GM19240 (cell line): ENCODE data around the gene CRIM1.

Source experiments
- DNase-seq: peaks from one replicate; pipeline ENCODE4 v3.0.0; 2011; ENCODE audit warnings: low spot score; ENCODE audit not compliant: insufficient read length

Gene CRIM1

DNA sequence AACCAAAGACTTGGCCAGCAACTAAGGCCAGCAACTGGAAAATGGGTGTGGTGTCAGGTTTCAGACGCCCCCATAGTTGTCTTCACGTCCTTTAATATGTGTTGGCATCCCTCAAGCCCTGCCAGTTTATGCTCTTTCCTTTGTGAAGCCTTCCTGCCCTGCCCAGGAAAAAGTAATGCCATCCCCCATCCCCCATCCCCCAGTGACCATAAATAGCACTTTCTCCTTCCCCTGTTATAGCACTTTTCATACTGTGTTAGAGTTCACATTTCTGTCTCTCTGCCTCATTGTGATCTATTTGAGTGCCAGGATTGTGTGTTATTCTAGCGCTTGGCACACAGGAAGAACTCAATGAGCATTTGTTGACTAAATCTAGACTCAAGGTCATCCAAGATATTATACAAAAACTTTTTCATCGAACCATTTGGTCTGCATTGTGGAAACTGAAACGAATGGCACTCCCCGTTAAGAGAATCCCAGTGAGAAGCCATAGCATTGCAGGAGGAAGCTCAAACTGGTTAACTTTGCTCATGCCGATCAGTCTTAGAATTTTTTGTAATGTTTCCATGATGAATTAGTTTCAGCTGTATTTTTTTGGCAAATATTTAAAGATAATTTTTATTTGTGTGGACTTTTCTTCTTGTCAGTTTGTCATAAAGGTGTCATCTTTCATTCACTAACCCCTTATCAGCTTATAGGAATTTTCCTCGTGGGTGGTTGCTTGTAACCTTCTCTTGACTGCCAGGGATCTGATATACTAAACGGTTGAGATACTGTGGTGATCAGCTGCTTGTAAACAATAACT lies 15.7 kb downstream of the CRIM1 start:
- DNase-seq, result no peak

DNA sequence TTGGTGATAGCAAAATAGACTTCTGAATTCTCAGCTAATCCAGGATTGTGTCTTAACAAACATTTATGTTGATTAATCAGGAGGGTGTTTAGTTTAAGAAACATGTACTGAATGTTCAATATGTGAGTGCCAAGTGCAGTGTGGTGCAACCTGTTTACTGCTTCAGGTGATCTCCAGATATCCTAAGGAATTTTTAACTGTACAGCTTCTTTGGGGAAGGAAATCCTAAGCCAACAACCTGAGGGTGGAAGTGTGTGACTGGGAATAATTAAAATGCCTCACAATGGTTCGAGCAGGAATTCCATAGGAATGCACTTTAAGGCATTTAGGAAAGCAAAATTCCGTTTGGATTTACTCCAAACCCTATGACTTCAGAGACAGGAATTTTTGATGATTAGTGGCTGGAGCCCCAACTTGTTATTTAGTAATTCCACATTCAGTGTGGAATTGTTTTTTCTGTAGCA lies 16.4 kb downstream of the CRIM1 start:
- DNase-seq, result no peak

DNA sequence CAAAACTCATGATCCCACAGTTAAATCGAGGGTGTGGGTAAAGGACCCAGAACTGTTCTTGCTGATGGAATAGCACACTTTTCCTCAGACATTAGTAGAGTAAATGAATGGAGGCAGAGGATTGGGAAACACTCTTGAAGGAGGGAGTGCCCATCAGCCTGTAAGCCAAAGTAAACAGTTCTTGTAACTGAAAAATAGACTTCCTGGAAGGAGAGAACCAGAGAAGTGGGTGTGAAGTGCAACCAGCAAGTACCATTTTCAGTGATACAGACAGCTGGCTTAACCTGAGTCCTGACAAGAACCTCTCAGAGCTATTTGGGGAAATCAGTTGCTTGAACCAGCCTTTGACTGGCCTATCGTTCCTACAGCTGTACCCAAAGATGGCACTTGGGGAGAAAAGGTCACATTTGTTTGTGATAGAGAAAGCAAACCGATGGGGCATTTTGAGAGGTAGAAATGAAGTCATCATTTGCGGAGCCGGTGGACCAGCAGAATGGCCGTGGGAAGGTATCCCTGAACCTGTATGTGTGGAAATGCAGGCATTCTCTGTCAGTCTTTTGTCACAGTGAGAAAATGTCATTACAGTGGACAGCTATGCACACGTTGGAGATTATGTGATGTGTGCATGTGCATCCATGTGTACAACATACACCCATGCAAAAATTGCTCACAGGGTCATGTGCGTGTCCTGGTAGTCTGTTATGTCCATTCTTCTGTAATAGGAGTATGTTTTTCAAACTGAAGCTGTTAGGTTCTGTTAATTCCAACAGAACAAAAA lies 17.8 kb downstream of the CRIM1 start:
- no peak for DNase-seq

DNA sequence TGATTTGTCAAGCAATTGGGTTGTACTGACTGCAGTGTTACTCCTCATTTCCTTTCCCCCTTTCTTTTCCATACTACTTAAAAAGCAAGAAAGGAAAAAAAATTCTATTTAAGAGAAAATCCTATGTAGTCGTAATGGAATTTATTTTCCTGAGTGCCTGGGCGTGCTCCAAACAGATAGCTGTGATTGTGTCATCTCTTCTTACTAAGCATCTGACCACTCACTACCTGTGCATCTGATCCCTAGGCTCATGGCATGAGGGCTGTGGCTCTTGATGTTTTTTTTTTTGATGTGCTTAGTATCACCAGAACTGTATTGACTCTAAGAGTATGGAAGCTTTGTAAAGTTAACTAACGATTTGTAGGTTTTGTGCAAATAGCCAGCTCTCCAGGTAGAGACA lies 19.0 kb downstream of the CRIM1 start:
- no peak for DNase-seq

DNA sequence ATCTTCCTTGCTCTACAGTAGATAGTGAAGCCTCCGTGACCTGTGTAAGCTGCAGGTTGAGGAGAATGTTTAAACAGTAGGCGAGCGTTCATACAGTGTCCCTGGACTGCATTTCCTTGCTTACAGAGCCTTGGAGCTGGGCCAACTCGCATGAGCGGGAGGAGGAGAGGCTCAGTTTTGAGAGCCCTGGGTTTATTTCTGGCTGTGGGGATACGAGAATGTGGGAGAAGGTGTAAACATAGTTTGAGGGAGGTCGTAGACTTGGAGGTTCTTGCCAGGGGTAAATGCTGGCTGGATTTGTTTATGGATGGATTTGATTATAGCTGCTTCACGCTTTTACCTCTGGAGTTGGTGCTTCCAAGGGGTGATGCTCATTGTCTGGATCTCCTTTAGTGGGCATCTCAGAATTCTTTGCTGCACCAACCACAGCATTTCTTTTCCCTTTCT lies 20.8 kb downstream of the CRIM1 start:
- no peak for DNase-seq

DNA sequence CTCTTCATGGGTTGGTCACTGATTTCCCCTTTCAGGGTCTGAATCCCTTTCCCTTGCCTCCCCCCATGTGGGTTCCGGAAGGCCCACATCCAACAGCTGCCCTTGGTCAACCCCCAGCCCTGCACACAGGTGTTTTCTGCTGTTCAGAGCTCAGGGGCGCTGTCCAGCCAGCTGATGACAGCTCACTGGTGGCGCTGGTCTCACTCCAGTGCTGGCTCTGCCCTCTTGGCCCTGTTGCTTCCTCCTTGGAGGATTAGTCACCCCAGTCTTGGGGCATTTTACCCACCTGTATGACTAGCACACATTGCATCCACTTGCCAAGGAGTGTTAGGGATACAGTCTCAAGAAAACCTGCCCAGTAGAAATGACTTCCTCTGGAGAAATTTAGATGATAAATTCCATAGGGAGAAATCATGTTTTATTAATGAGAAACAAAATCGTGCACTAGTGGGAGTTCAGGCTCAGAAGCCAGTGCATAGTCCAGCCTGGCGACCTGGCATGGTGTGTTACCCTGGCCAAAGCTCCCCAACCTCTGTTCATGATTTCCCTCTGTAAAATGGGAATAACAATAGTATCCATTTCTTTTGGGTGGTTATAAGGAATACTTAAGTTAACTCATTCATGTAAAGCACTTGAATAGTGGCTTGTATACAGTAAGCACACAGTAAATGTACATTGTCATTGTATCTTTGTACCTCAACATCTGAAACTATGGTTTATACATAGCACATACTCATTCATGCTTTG lies 21.6 kb downstream of the CRIM1 start:
- no peak for DNase-seq

- no peak for DNase-seq
Observed at GRCh38 chr2:36379710-36380448, 24.3 kb downstream of the CRIM1 start.

- no peak for DNase-seq
Observed at GRCh38 chr2:36380624-36381481, 25.3 kb downstream of the CRIM1 start.

DNA sequence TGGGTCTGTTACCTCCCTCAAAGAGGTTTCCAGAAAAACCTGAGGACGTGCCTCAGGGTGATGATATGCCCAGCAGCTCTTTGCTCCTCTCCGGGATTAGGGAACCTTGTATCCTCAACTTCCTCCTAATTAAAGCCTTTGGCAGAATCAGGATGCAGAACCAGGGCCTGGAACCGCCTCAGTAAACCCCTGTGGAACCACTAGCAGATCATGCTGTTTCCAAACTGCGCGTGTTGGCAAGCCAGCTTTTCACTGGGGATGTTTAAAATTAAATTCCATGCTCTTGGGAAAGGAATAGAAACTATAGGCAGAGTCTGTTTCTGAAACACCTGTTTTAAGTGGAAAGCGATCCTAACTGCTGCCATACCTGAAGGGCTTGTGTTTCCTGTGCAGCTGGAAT lies 26.4 kb downstream of the CRIM1 start:
- DNase-seq, result no peak

- no peak for DNase-seq
Observed at GRCh38 chr2:36382472-36382871, 26.9 kb downstream of the CRIM1 start.

DNA sequence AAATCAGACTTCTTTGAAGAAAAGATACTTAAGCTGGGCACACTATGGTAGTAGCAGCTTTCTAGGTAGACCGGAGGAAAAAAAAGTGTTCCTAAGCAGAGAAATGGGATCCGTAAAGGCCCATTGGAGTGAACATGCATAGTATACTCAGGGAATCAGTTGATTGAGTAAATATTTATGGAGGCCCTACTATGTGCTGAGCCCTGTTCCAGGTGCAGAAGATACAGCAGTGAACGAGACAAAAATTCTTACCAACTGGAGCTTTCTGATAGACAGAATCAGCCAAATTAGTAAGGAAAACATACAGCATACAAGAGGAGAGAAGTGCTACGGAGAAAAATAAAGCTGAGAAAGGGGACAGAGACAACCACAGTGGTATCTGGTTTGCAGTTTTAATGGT lies 28.1 kb downstream of the CRIM1 start:
- DNase-seq, result no peak

DNA sequence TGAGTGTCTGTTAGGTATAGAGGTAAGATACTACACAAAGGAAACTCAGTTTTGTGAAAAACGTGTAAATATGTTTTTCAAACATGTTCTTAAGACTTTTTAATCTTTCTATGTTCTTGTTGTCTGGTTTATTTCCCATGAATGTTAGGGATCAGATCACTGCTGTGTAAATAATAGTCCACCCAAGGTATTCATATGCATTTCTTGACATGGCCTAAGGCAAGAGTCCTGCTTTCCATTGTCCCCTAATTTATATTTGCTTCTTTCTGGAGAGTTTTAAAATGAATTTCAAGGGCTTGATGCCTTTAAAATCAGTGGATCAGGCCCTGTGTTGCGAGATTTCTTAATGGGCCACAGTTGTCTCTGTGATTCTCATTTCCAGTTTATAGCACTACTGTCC lies 28.9 kb downstream of the CRIM1 start:
- no peak for DNase-seq

GRCh38 chr2:36385603-36386002 lies 30.0 kb downstream of the CRIM1 start:
- no peak for DNase-seq

- no peak for DNase-seq
Observed at GRCh38 chr2:36387258-36387916, 31.8 kb downstream of the CRIM1 start.

- no peak for DNase-seq
Observed at GRCh38 chr2:36388472-36388871, 32.9 kb downstream of the CRIM1 start.

DNA sequence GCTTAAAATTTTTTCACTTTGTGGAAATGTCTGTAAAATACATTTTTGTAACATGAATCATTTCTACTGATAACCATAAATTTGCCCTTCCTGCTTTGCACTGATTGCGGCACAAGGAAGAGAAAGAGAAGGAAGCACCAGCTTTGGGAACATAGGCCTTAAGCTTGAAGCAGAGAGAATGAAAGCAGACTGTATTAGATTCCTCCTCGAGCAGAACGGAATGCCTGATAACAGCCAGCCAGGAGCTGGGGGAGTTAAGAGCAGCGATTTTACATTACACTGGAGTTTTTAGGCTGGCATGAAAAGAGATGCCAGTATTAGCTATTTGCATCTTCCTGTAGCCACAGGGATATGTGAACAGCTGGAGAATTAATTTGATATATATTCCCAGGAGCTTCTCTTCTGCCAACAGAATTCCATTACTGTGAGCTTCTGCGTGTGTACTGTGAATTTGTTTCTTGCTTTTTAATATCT lies 33.5 kb downstream of the CRIM1 start:
- no peak for DNase-seq

DNA sequence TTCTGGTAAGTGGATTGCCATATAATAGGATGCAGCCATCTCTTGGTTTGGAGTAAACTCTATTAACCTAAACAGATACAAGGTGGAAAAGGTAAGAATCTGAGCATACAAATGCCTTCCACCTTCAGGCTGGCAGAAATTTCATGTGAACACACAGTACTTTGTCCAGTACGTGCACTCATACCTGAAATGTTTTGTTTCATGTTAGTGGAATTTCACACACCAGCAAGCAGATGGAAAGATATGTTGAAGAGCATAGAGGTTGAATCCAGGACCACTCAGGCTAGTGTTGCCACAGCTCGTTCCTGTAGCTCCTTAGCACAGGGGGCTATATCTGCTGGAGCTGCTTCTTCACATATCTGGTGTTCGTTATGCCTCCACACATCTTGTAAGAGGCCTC lies 34.0 kb downstream of the CRIM1 start:
- no peak for DNase-seq

DNA sequence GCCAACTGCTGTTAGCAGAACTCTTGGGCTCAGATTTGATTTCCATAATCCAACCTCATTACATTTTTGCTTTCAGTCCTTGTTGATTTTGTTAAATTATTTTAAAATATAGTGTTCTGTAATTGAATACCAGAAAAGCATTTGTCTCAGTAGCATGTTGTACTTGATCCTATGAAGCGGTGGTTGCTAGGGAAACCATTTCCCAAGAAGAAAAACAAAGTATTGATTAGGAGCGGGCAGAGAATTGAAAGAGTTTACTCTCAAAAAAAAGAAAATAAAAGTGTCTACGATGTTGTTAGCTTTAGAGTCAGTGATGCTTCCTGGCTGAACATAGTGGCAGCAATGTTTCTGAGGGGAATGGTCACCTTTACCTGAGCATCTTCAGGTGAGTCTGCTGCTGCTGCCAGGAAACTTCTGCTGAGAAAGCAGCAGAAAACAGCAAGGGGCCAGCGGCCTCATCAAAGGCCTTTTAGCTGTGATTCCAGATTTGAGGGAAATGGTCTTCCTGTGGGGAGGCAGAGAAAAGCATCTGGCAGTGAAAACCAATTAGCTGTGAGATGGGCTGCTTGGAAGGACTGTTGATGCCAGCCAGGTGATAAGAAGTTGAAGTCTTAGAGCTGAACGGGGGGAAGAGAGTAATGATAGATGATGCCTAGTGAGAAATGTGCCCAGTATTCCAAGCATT lies 37.1 kb downstream of the CRIM1 start:
- DNase-seq, result no peak

DNA sequence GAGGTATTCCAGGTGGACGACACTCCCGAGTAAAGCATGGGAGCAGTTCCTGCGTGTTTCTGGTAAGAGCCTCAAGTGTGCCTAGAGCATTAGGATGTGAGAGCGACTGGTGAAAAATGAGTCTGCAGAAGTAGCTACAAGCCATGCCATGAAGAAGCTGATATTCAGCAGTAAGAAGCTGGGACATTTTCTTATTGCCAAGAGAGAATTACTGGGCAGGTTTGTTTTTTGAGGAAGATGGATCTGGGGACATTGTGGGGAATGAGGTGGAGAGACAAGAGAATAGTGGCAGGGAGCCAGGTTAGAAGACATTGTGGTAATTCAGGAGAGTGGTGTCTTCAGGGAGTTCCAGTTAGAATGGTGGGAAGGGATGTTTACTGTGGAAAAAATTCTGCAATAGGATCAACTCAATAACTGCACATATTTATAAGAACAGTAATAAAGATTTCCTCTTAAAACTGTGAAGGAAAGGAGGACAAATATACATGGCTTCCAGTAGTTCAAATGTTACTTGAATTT lies 38.2 kb downstream of the CRIM1 start:
- no peak for DNase-seq
